Effector CD4-positive, alpha-beta T cell (primary cell): ENCODE data around the gene KIAA1671.
"Not testable (repeated sequence)": the region's sequence is repeated elsewhere in the genome, so short reads cannot be mapped to it uniquely, and the experiment has no call there.

Experiments used
- DNase-seq: peaks from one replicate; pipeline ENCODE4 v3.0.0-alpha.2; 2020
- total RNA-seq: gene quantifications from one replicate; lab custom pipeline; 2026; lab: John Stamatoyannopoulos, UW

Gene KIAA1671
- total RNA-seq, result 2.8 reads per million, percentile 9 among the genes with 10 or more reads in this experiment

DNA sequence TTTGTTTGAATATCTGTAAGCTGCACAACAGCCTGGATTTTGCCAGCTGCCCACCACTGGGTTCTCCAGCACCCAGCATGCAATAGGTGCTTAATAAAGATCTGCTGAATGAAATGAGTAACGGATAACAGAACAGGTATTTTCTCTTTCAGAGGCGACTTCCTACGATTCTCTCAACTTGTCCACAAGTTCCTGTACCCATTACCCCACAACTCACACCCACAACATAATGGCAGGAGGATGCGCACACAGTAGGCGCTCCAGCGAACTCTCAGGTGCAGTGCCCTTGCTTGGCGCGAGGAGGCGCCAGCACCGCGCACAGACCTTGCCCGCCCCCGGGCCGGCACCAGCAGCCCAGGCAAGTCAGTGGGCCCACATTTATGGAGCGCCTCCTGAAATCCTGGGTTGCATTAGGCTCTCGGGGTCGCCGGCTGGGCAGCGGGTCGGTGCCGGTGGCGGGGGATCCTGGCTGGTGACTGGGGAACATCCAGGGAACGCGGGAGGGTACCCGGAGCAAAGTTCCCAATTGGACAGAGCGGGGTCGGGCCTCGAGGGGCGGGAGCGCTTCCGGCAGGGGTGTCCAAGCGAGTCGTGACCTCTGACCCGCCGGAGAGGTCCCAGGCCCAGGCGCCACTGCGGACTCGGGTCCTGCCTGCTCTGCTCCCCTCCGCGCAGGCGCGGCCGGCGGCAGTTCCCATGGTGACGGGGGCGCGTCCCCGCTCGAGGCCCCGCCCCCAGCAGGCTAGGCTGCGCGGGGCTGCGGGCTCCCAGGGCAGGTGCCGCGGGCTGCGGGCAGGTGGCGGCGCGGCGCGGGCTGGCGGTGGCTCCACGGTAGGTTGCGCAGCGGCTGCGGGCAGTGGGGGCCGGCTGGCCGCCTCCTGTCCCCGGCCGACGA is at the start of gene KIAA1671:
Gene KIAA1671 (plus strand): TSS at position 775 of the 895 bp plus-strand sequence. CDS start 75,284 bp downstream, outside the sequence.
- DNase-seq, result peak; percentile 72

GRCh38 chr22:24905909-24906308 is 46.6 kb upstream of the KIAA1671 start:
- DNase-seq, result no peak

DNA sequence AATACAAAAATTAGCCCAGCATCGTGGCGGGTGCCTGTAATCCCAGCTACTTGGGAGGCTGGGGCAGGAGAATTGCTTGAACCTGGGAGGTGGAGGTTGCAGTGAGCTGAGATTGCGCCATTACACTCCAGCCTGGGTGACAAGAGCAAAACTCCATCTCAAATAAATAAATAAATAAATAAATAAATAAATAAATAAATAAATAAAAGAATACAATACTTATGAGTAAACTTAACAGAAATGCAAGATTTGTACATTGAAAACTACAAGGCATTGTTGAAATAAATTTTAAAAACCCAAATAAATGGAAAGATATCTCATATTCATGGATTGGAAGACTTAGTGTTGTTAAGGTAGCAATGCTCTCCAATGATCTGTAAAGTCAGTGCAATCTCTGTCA is 45.4 kb upstream of the KIAA1671 start:
- not testable (repeated sequence) for DNase-seq

DNA sequence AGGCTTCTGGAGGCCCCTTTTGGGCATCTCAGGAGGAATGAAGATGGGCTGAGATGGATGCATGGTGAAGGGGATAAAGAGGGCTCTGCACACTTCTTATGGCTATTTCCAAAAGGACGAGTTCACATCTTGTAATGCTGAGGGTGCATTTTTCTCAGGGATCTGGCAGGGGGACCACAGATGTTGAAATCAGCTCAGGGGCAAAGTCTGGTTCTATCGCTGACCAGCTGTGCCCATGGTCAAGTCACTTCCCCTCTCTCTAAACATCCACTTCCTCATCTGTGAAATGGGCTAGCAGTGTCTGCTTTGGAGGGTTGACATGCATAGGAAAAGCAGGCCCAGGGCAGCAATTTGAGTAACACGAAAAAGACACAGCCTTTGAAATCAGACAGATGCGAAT is 32.5 kb upstream of the KIAA1671 start:
- no peak for DNase-seq

- DNase-seq, result no peak
Observed at GRCh38 chr22:24925586-24926427, 26.7 kb upstream of the KIAA1671 start.

DNA sequence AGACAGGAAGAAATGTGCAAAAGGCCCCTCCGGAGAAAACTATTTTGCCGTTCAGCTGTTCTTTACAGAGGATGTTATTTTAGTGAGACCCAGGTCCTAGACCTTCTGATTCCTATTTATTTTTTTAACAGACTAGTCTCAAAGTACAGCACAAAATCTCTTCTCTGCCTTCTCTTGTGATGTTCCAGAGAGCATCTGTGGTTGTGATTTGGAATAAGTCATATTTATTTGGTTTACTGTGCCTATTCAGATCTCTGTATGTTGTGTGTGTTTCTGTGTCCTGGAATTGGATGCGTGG is 26.1 kb upstream of the KIAA1671 start:
- no peak for DNase-seq

- no peak for DNase-seq
Observed at GRCh38 chr22:24926849-24927579, 25.5 kb upstream of the KIAA1671 start.

- no peak for DNase-seq
Observed at GRCh38 chr22:24928322-24928721, 24.2 kb upstream of the KIAA1671 start.

GRCh38 chr22:24930678-24931077 is 21.8 kb upstream of the KIAA1671 start:
- DNase-seq, result no peak

- DNase-seq, result no peak
Observed at GRCh38 chr22:24935771-24936483, 16.6 kb upstream of the KIAA1671 start.

DNA sequence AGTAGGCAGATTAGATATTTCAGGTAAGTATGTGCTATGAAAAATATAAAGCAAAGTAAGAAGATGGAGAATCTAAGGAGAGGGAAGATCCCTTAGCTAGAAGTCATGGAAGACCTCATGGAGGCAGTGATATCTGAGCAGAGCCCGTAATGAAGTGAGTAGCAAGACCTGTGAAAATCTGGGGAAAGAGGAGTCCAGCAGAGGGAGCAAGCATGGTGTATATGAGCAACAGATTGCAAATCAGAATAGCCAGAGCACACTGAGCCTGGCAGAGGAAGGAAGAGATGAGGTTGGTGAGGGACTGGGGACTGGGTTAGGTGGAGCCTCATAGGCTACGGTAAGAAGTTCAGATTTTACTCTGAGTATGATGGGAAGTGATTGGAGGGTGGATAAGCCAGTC is 15.4 kb upstream of the KIAA1671 start:
- DNase-seq, result no peak

GRCh38 chr22:24938741-24939341 is 13.7 kb upstream of the KIAA1671 start:
- DNase-seq, result peak; percentile 21

- DNase-seq, result no peak
Observed at GRCh38 chr22:24942301-24942700, 10.2 kb upstream of the KIAA1671 start.

DNA sequence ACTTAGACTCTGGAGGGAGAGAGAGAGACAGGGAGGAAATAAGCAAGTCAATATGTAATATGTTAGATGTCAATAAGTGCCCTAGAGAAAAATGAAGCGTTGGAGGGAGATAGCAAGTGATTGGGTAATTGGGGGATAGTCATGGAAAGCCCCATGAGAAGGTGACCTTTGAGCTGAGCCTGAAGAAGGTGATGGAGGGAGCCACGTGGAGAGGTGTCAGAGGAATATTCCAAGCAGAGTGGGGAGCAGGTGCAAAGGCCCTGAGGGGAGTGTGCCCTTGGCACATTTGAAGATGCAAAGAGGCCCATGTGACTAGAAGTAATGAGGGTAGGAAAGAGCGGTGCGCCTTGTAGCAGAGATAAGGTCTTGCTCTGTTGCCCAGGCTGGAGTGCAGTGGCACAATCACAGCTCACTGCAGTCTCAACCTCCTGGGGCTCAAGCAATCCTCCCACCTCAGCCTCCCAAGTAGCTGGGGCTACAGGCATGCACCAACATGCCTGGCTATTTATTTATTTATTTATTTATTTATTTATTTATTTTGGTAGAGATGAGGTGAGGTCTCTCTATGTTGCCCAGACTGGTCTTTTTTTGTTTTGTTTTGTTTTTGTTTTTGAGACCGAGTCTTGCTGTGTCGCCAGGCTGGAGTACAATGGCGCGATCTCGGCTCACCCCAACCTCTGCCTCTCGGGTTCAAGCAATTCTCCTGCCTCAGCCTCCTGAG is 8.1 kb upstream of the KIAA1671 start:
- no peak for DNase-seq

DNA sequence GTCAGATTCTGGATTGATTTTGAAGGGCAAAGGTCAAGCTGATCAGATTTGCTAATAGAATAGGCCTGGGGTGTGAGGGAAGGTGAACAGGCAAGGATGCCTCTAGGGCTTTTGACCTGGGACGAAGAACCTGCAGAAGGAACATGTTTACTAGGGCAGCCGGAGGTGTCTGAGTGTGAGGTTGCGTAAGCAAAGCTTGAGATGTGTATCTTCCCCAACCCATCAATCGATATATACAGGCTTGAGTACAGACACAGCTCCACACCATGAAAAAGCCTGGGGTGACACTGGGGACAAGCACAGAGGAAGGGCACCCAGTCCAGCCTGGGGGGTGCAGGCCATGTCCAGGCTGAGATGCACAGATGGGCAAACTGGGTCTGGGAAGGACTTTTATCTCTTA is 7.1 kb upstream of the KIAA1671 start:
- no peak for DNase-seq

DNA sequence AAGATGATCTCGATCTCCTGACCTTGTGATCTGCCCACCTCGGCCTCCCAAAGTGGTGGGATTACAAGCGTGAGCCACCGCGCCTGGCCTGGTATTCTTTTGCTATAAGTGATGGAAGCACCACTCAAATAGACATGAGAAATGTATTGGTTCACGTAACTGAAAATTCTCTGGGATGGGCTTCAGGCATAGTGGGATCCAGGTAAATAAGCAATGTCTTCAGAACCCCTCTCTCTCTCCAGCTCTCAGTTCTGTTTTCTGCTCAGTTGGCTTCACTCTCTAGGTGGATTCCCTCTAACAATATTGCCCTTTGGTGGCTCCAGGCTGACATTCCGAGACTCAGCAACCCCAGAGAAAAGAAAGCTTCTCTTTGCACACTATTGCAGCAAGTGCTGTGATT is 5.1 kb upstream of the KIAA1671 start:
- DNase-seq, result no peak

- DNase-seq, result no peak
Observed at GRCh38 chr22:24947881-24948280, 4.6 kb upstream of the KIAA1671 start.

- no peak for DNase-seq
Observed at GRCh38 chr22:24948356-24949202, 3.9 kb upstream of the KIAA1671 start.

- no peak for DNase-seq
Observed at GRCh38 chr22:24950272-24950902, 2.1 kb upstream of the KIAA1671 start.
